Measurements from ENCODE around the gene UNC45B. TPM values are rescaled to one million over a fixed set of nuclear protein-coding genes. Genes with fewer than 3 reads are reported as not detected.

Gene UNC45B
- total RNA-seq, 1 donor from 2014 or later = not detected

- Mint-ChIP-seq H3K27me3 (ENCODE audit: unreplicated experiment) (peaks cover 42% of the 10 kb centered on the region), H3K9me3 (ENCODE audit: unreplicated experiment) (no peaks in the 10 kb centered on the region), H3K4me3 (ENCODE audit: unreplicated experiment) (no peak overlapping the region), H3K27ac (ENCODE audit: unreplicated experiment) (no peak overlapping the region), H3K4me1 (ENCODE audit: unreplicated experiment) (no peaks in the 10 kb centered on the region), H3K36me3 (ENCODE audit: unreplicated experiment) (no peaks in the 10 kb centered on the region)
- DNase-seq (ENCODE audit: extremely low spot score, unreplicated experiment) = no peak
- no peak for TF ChIP-seq CTCF (IDR thresholded peaks at IDR 0.05)
These were observed 7.6 kb downstream of the UNC45B start for GRCh38 chr17:35155246-35155645.

GRCh38 chr17:35159940-35160339, 12.3 kb downstream of the UNC45B start:
- no peak overlapping the region for H3K27ac Mint-ChIP-seq (ENCODE audit: unreplicated experiment)

GRCh38 chr17:35160354-35161201, 13.0 kb downstream of the UNC45B start:
- no peaks in the 10 kb centered on the region for H3K4me1 Mint-ChIP-seq (ENCODE audit: unreplicated experiment)
- DNase-seq (ENCODE audit: extremely low spot score, unreplicated experiment) = no peak
- no peak for TF ChIP-seq CTCF (IDR thresholded peaks at IDR 0.05)
- H3K36me3 Mint-ChIP-seq (ENCODE audit: unreplicated experiment) = no peaks in the 10 kb centered on the region
- no peak overlapping the region for H3K4me3 Mint-ChIP-seq (ENCODE audit: unreplicated experiment)
- H3K27me3 Mint-ChIP-seq (ENCODE audit: unreplicated experiment) = peaks cover 46% of the 10 kb centered on the region
- H3K27ac Mint-ChIP-seq (ENCODE audit: unreplicated experiment) = no peak overlapping the region
- H3K9me3 Mint-ChIP-seq (ENCODE audit: unreplicated experiment) = no peaks in the 10 kb centered on the region

More at GRCh38 chr17:35159940-35160339, 12.3 kb downstream of the UNC45B start:
- Mint-ChIP-seq H3K9me3 (ENCODE audit: unreplicated experiment) (no peaks in the 10 kb centered on the region), H3K27me3 (ENCODE audit: unreplicated experiment) (peaks cover 48% of the 10 kb centered on the region), H3K4me1 (ENCODE audit: unreplicated experiment) (no peaks in the 10 kb centered on the region), H3K4me3 (ENCODE audit: unreplicated experiment) (no peak overlapping the region), H3K36me3 (ENCODE audit: unreplicated experiment) (no peaks in the 10 kb centered on the region)
- DNase-seq (ENCODE audit: extremely low spot score, unreplicated experiment) = no peak
- TF ChIP-seq CTCF (IDR thresholded peaks at IDR 0.05) = no peak

- DNase-seq (ENCODE audit: extremely low spot score, unreplicated experiment) = no peak
- Mint-ChIP-seq H3K27me3 (ENCODE audit: unreplicated experiment) (peaks cover 41% of the 10 kb centered on the region), H3K4me3 (ENCODE audit: unreplicated experiment) (no peak overlapping the region), H3K4me1 (ENCODE audit: unreplicated experiment) (no peaks in the 10 kb centered on the region), H3K9me3 (ENCODE audit: unreplicated experiment) (no peaks in the 10 kb centered on the region), H3K27ac (ENCODE audit: unreplicated experiment) (no peak overlapping the region), H3K36me3 (ENCODE audit: unreplicated experiment) (no peaks in the 10 kb centered on the region)
- no peak for TF ChIP-seq CTCF (IDR thresholded peaks at IDR 0.05)
These were observed 13.7 kb downstream of the UNC45B start for GRCh38 chr17:35161281-35161761.

GRCh38 chr17:35162755-35163154, 15.1 kb downstream of the UNC45B start:
- no peaks in the 10 kb centered on the region for H3K4me1 Mint-ChIP-seq (ENCODE audit: unreplicated experiment)

More at GRCh38 chr17:35162755-35163154, 15.1 kb downstream of the UNC45B start:
- no peak for DNase-seq (ENCODE audit: extremely low spot score, unreplicated experiment)
- no peaks in the 10 kb centered on the region for H3K9me3 Mint-ChIP-seq (ENCODE audit: unreplicated experiment)
- H3K36me3 Mint-ChIP-seq (ENCODE audit: unreplicated experiment) = no peaks in the 10 kb centered on the region
- no peak for TF ChIP-seq CTCF (IDR thresholded peaks at IDR 0.05)
- no peak overlapping the region for H3K4me3 Mint-ChIP-seq (ENCODE audit: unreplicated experiment)
- no peak overlapping the region for H3K27ac Mint-ChIP-seq (ENCODE audit: unreplicated experiment)
- peaks cover 36% of the 10 kb centered on the region for H3K27me3 Mint-ChIP-seq (ENCODE audit: unreplicated experiment)

Data from osteocyte (in vitro differentiated cells).